Measurements from ENCODE around the gene CRABP2. TPM values are rescaled to one million over a fixed set of nuclear protein-coding genes. Genes with fewer than 3 reads are reported as not detected.

Gene CRABP2
- total RNA-seq, 3 donors from 2014 or later, result 4.2 to 61.6 (median 28.2) TPM

GRCh38 chr1:156725683-156726280 lies 20.4 kb upstream of the CRABP2 start:
- Histone ChIP-seq H3K27ac (peak overlapping the region; percentile 13 to 52), H3K4me1 (peaks cover 11 to 26% of the 10 kb centered on the region in 2 donors), H3K36me3 (no peaks in the 10 kb centered on the region), H3K9me3 (no peaks in the 10 kb centered on the region), H3K4me3 (peak overlapping the region; percentile 10 to 96 (median 90)), H3K27me3 (no peaks in the 10 kb centered on the region)
- intact Hi-C loops (cut with DNase I; ENCODE audit: low total_unique reads), result loop anchor here (2.0 to 10.0 kb wide), 2 partner anchors 37 to 139 kb away; partner anchors contain the start of gene NTRK1
- DNase-seq (ENCODE audit: low spot score in 2 of 2), result peak; percentile 83
- TF ChIP-seq POLR2AphosphoS5 (IDR thresholded peaks at IDR 0.05) (peak; percentile 45 to 71 (median 59)), POLR2A (IDR thresholded peaks at IDR 0.05) (no peak), CTCF (IDR thresholded peaks at IDR 0.05) (peak; percentile 82 to 98 (median 97))

- TF ChIP-seq CTCF (IDR thresholded peaks at IDR 0.05) (no peak), POLR2A (IDR thresholded peaks at IDR 0.05) (no peak), POLR2AphosphoS5 (IDR thresholded peaks at IDR 0.05) (no peak)
- H3K36me3 ChIP-seq, result no peaks in the 10 kb centered on the region
- intact Hi-C loops (cut with DNase I; ENCODE audit: low total_unique reads), result loop anchor here (10.0 kb wide), 1 partner anchor 143 kb away; the partner anchor contains the start of gene NTRK1
Measured at GRCh38 chr1:156721535-156721934, 16.2 kb upstream of the CRABP2 start.

GRCh38 chr1:156721131-156721530 lies 15.7 kb upstream of the CRABP2 start:
- Histone ChIP-seq H3K4me3 (no peak overlapping the region), H3K27me3 (no peaks in the 10 kb centered on the region), H3K27ac (no peak overlapping the region), H3K9me3 (no peaks in the 10 kb centered on the region), H3K4me1 (peaks cover 5 to 9% of the 10 kb centered on the region in 2 donors), H3K36me3 (no peaks in the 10 kb centered on the region)
- intact Hi-C loops (cut with DNase I; ENCODE audit: low total_unique reads), result loop anchor here (10.0 kb wide), 1 partner anchor 144 kb away; the partner anchor contains the start of gene NTRK1
- TF ChIP-seq POLR2A (IDR thresholded peaks at IDR 0.05) (no peak), CTCF (IDR thresholded peaks at IDR 0.05) (no peak), POLR2AphosphoS5 (IDR thresholded peaks at IDR 0.05) (no peak)
- DNase-seq (ENCODE audit: low spot score in 2 of 2), result no peak

More at GRCh38 chr1:156721535-156721934, 16.2 kb upstream of the CRABP2 start:
- Histone ChIP-seq H3K4me3 (no peak overlapping the region), H3K27ac (no peak overlapping the region), H3K4me1 (peaks cover 7 to 13% of the 10 kb centered on the region in 2 donors), H3K9me3 (no peaks in the 10 kb centered on the region), H3K27me3 (no peaks in the 10 kb centered on the region)
- DNase-seq (ENCODE audit: low spot score in 2 of 2), result no peak

GRCh38 chr1:156717351-156717750 lies 12.0 kb upstream of the CRABP2 start:
- DNase-seq (ENCODE audit: low spot score in 2 of 2), result no peak
- no peaks in the 10 kb centered on the region for H3K27me3 ChIP-seq
- intact Hi-C loops (cut with DNase I; ENCODE audit: low total_unique reads), result no loop called here
- peaks cover 3 to 5% of the 10 kb centered on the region in 2 donors for H3K4me1 ChIP-seq
- H3K9me3 ChIP-seq, result no peaks in the 10 kb centered on the region
- TF ChIP-seq POLR2A (IDR thresholded peaks at IDR 0.05), result no peak
- no peak for TF ChIP-seq CTCF (IDR thresholded peaks at IDR 0.05)
- TF ChIP-seq POLR2AphosphoS5 (IDR thresholded peaks at IDR 0.05), result no peak
- no peak overlapping the region for H3K27ac ChIP-seq
- no peaks in the 10 kb centered on the region for H3K36me3 ChIP-seq
- no peak overlapping the region for H3K4me3 ChIP-seq

- Histone ChIP-seq H3K9me3 (no peaks in the 10 kb centered on the region), H3K36me3 (no peaks in the 10 kb centered on the region), H3K4me3 (no peak overlapping the region), H3K27me3 (no peaks in the 10 kb centered on the region), H3K4me1 (peaks cover 16 to 25% of the 10 kb centered on the region in 2 donors), H3K27ac (no peak overlapping the region)
- no peak for DNase-seq (ENCODE audit: low spot score in 2 of 2)
- intact Hi-C loops (cut with DNase I; ENCODE audit: low total_unique reads), result no loop called here
- TF ChIP-seq CTCF (IDR thresholded peaks at IDR 0.05) (no peak), POLR2AphosphoS5 (IDR thresholded peaks at IDR 0.05) (no peak), POLR2A (IDR thresholded peaks at IDR 0.05) (no peak)
Measured at GRCh38 chr1:156714830-156715229, 9.4 kb upstream of the CRABP2 start.
